Psoas muscle (tissue), 8 donors: ENCODE results near the gene SLC17A8. TPM values are rescaled to one million over a fixed set of nuclear protein-coding genes. Genes with fewer than 3 reads are reported as not detected.
"Not testable (repeated sequence)": the region's sequence is repeated elsewhere in the genome, so short reads cannot be mapped to it uniquely, and the experiment has no call there.

Source experiments
- ATAC-seq, 4 donors: fragments of 200-7000 bp; cut with Tn5 transposase; one replicate each; pipeline ENCODE4 v1.9.1; 2020; ENCODE audit warnings: moderate library complexity in 3 of 4, mild to moderate bottlenecking in 2 of 4
- DNase-seq, 2 donors: peaks; one replicate each; pipeline ENCODE4 v3.0.0-alpha.2; 2020
- H3K27ac ChIP-seq: fragments of 200-600 bp; one replicate; pipeline ENCODE4 v1.8.0; 2022
- H3K27me3 ChIP-seq, 3 donors: fragments of 200-600 bp in 1 of 3; one replicate each; pipeline versions ENCODE4 v1.6.1 to v1.8.0; 2013 to 2022; ENCODE audit warnings: low read length in 2 of 3, mild to moderate bottlenecking in 2 of 3, moderate library complexity in 1 of 3; ENCODE audit not compliant: insufficient read depth in 3 of 3
- H3K36me3 ChIP-seq, 2 donors: fragments of 200-600 bp in 1 of 2; one replicate each; pipeline versions ENCODE4 v1.6.1 to v1.8.0; 2013 to 2022; ENCODE audit warnings: low read depth in 1 of 2, mild to moderate bottlenecking in 1 of 2, moderate library complexity in 1 of 2; ENCODE audit not compliant: insufficient read depth in 1 of 2
- H3K4me1 ChIP-seq: fragments of 200-600 bp; one replicate; pipeline ENCODE4 v1.8.0; 2022
- H3K4me3 ChIP-seq: fragments of 200-600 bp; one replicate; pipeline ENCODE4 v1.8.0; 2022; ENCODE audit warnings: mild to moderate bottlenecking
- H3K9me3 ChIP-seq: fragments of 200-600 bp; one replicate; pipeline ENCODE4 v1.8.0; 2022
- CTCF ChIP-seq: fragments of 200-600 bp; IDR thresholded peaks from one replicate; pipeline ENCODE4 v1.8.0; 2022; ENCODE audit warnings: antibody characterized with exemption
- WGBS, 3 donors: extraction: QIAGEN DNeasy Blood & Tissue Kit; methylation state at CpG; one replicate each; pipeline versions ENCODE4 v1.1.6 to v1.1.7; 2013; 5-methylcytosine and 5-hydroxymethylcytosine counted together
- intact Hi-C, 2 donors: fragments of 100-400 bp; cut with DNase I; formaldehyde crosslinking; loops; one replicate each; pipeline versions ENCODE4 v1.11.0 to v1.14.2; 2022
- polyA plus RNA-seq, 3 donors: library from polyadenylated mRNA; stranded (reverse); fragments of 200-250 nt; gene quantifications; one replicate each; pipeline ENCODE4 v1.2.3, GENCODE V29; 2013
- total RNA-seq, 4 donors: library from RNA; stranded (reverse); fragmentation: NEBNext Ultra II Directional in 2 of 4; extraction: Animal tissue kit (Norgen Biotek cat#: 25700) in 2 of 4; gene quantifications; one replicate each; pipeline versions ENCODE4 v1.2.1 to v1.2.4, GENCODE V29; 2021 to 2023
- donor health status: healthy with polysubstance abuse.
- donor health status: DM: no; HTN: no; CAD: no; lungs with moderate emphysema.
- donor health status: Bipolar disorder and iron deficiency.
- donor health status: healthy.
- donor health status: DM: yes; HTN: yes; CAD: no.
- donor health status: DM: no; HTN: no; CAD: no.
- donor health status: DM: no; HTN: no; CAD: no.
- donor health status: DM: yes; HTN: yes; CAD: no.

SLC17A8 gene
- total and polyA plus RNA-seq, 7 donors, result 0.08 TPM; not detected in 6

- H3K27ac ChIP-seq, result no peak overlapping the region
- DNase-seq (no peak), ATAC-seq (no peak)
- no peak overlapping the region for H3K4me3 ChIP-seq
- intact Hi-C loops, result no loop called here
- H3K36me3 ChIP-seq, result no peaks in the 10 kb centered on the region
- H3K9me3 ChIP-seq, result no peaks in the 10 kb centered on the region
- 58 to 64% (median 60%) methylated on average over 4 of the region's 4 CpGs for WGBS, 3 donors
- H3K4me1 ChIP-seq, result no peaks in the 10 kb centered on the region
- TF ChIP-seq CTCF, result no peak
- no peaks in the 10 kb centered on the region for H3K27me3 ChIP-seq
Observed at GRCh38 chr12:100414739-100415138, 57.9 kb downstream of the SLC17A8 start.

- no peak overlapping the region for H3K27ac ChIP-seq
- no peaks in the 10 kb centered on the region for H3K4me1 ChIP-seq
- H3K36me3 ChIP-seq, result no peaks in the 10 kb centered on the region
- ATAC-seq (no peak), DNase-seq (no peak)
- H3K4me3 ChIP-seq, result no peak overlapping the region
- no peak for TF ChIP-seq CTCF
- no peaks in the 10 kb centered on the region for H3K9me3 ChIP-seq
- intact Hi-C loops, result no loop called here
- H3K27me3 ChIP-seq, result no peaks in the 10 kb centered on the region
Observed at GRCh38 chr12:100422646-100423045, 65.8 kb downstream of the SLC17A8 start.

GRCh38 chr12:100426145-100426544 lies 69.3 kb downstream of the SLC17A8 start:
- H3K27me3 ChIP-seq, result no peaks in the 10 kb centered on the region
- H3K27ac ChIP-seq, result no peak overlapping the region
- no peaks in the 10 kb centered on the region for H3K4me1 ChIP-seq
- ATAC-seq (no peak), DNase-seq (no peak)
- H3K9me3 ChIP-seq, result no peaks in the 10 kb centered on the region
- intact Hi-C loops, result no loop called here
- no peak for TF ChIP-seq CTCF
- H3K36me3 ChIP-seq, result no peaks in the 10 kb centered on the region
- 17 to 20% (median 18%) methylated on average over 1 of the region's 1 CpG for WGBS, 3 donors
- no peak overlapping the region for H3K4me3 ChIP-seq

GRCh38 chr12:100427078-100427477 lies 70.2 kb downstream of the SLC17A8 start:
- intact Hi-C loops, result no loop called here
- H3K4me1 ChIP-seq, result no peaks in the 10 kb centered on the region
- no peaks in the 10 kb centered on the region for H3K9me3 ChIP-seq
- no peak for TF ChIP-seq CTCF
- no peaks in the 10 kb centered on the region for H3K27me3 ChIP-seq
- H3K27ac ChIP-seq, result no peak overlapping the region
- ATAC-seq (no peak), DNase-seq (no peak)
- no peak overlapping the region for H3K4me3 ChIP-seq
- no peaks in the 10 kb centered on the region for H3K36me3 ChIP-seq
- WGBS, 3 donors, result 58 to 62% (median 62%) methylated on average over 3 of the region's 3 CpGs

GRCh38 chr12:100430251-100430650 lies 73.4 kb downstream of the SLC17A8 start:
- WGBS, 3 donors, result 93 to 96% (median 94%) methylated on average over 18 to 29 of the region's 32 CpGs

More at GRCh38 chr12:100430251-100430650, 73.4 kb downstream of the SLC17A8 start:
- ATAC-seq, H3K36me3 ChIP-seq, H3K9me3 ChIP-seq, H3K27ac ChIP-seq, H3K4me3 ChIP-seq, intact Hi-C loops, DNase-seq, H3K4me1 ChIP-seq, H3K27me3 ChIP-seq: not testable (repeated sequence)
